ENCODE results near the gene CASP7.

DNA sequence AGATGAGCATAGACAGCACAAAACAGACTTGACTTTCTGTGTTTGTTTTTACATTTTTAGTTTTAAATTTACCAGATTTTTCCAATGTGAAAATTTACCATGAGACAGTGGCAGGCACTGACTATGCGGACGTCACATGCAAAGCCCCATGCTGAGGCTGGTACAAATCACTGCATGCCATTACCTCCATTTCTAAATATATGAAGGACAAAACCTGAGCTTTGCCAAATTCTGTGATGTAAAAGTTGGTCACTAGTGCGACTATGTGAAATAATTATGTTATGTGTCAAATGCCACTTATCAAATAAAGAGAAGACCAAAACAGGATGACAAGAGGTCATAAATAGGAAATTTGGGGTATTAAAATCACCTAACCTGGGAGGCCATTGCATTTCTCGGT lies 38.0 kb upstream of the CASP7 start:
- TF ChIP-seq, protein P1, sequence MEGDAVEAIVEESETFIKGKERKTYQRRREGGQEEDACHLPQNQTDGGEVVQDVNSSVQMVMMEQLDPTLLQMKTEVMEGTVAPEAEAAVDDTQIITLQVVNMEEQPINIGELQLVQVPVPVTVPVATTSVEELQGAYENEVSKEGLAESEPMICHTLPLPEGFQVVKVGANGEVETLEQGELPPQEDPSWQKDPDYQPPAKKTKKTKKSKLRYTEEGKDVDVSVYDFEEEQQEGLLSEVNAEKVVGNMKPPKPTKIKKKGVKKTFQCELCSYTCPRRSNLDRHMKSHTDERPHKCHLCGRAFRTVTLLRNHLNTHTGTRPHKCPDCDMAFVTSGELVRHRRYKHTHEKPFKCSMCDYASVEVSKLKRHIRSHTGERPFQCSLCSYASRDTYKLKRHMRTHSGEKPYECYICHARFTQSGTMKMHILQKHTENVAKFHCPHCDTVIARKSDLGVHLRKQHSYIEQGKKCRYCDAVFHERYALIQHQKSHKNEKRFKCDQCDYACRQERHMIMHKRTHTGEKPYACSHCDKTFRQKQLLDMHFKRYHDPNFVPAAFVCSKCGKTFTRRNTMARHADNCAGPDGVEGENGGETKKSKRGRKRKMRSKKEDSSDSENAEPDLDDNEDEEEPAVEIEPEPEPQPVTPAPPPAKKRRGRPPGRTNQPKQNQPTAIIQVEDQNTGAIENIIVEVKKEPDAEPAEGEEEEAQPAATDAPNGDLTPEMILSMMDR (IDR thresholded peaks at IDR 0.05), result no peak
- no peak for TF ChIP-seq POLR2A (IDR thresholded peaks at IDR 0.05)
